A673 (cell line): ENCODE data around the gene CFAP210.

Source experiments
- CTCF ChIP-seq: fragments of 300-800, 200-600 bp; sonication (generic); conservative IDR thresholded peaks from 2 replicates; pipeline ENCODE4 v1.5.1; 2017; ENCODE audit warnings: low read depth, mild to moderate bottlenecking, antibody characterized with exemption, low read length, moderate library complexity, mixed read lengths
- EZH2 ChIP-seq: fragments of 200-600 bp; sonication (generic); IDR thresholded peaks from 2 replicates; pipeline ENCODE4 v1.6.1; 2017; ENCODE audit warnings: borderline replicate concordance, low read depth, mild to moderate bottlenecking, mixed read lengths, antibody characterized with exemption, low read length; ENCODE audit not compliant: poor library complexity, severe bottlenecking

- TF ChIP-seq CTCF (no peak), EZH2 (no peak)
Measured at GRCh38 chr2:169625781-169626180, 68.4 kb downstream of the CFAP210 start.
